Astrocyte (in vitro differentiated cells and primary cell): ENCODE data around the gene TP53. TPM values are rescaled to one million over a fixed set of nuclear protein-coding genes. Genes with fewer than 3 reads are reported as not detected.
A peak's percentile ranks its signal among the peaks of the same experiment; 100 is the strongest.

ENCODE experiments used
- DNase-seq: peaks from one replicate; pipeline ENCODE4 v3.0.0-alpha.2; 2010; ENCODE audit warnings: low read depth
- FAIRE-seq: peaks from 2 replicates; lab custom pipeline; 2011; peaks lifted over from hg19 to GRCh38; lab: Jason Lieb, UNC
- H2AFZ ChIP-seq: 2 replicates; pipeline ENCODE4 v1.6.0; 2012; ENCODE audit warnings: low read depth, low read length, inconsistent platforms
- H3K27ac ChIP-seq: 2 replicates; pipeline ENCODE4 v1.5.1; 2011; ENCODE audit warnings: low read depth, low read length, inconsistent platforms
- H3K27me3 ChIP-seq: 2 replicates; pipeline ENCODE4 v1.6.0; 2011; ENCODE audit warnings: low read length, inconsistent platforms; ENCODE audit not compliant: insufficient read depth
- H3K36me3 ChIP-seq: 2 replicates; pipeline ENCODE4 v1.5.1; 2011; ENCODE audit warnings: low read length, inconsistent platforms; ENCODE audit not compliant: insufficient read depth
- H3K4me1 ChIP-seq: 2 replicates; pipeline ENCODE4 v1.5.1; 2011; ENCODE audit warnings: low read length, inconsistent platforms; ENCODE audit not compliant: insufficient read depth
- H3K4me2 ChIP-seq: 2 replicates; pipeline ENCODE4 v1.6.0; 2012; ENCODE audit warnings: low read length, inconsistent platforms
- H3K4me3 ChIP-seq: 2 replicates; pipeline ENCODE4 v1.5.1; 2011; ENCODE audit warnings: low read depth, mild to moderate bottlenecking, low read length, inconsistent platforms; ENCODE audit not compliant: insufficient read depth
- H3K79me2 ChIP-seq: 2 replicates; pipeline ENCODE4 v1.6.0; 2012; ENCODE audit warnings: mild to moderate bottlenecking, low read length, inconsistent platforms; ENCODE audit not compliant: insufficient read depth
- H3K9ac ChIP-seq: 2 replicates; pipeline ENCODE4 v1.6.0; 2012; ENCODE audit warnings: mild to moderate bottlenecking, low read length, inconsistent platforms
- H3K9me3 ChIP-seq: 2 replicates; pipeline ENCODE4 v1.5.1; 2012; ENCODE audit warnings: low read depth, mild to moderate bottlenecking, low read length, inconsistent platforms; ENCODE audit not compliant: insufficient read depth
- H4K20me1 ChIP-seq: 2 replicates; pipeline ENCODE4 v1.6.0; 2012; ENCODE audit warnings: low read length, inconsistent platforms; ENCODE audit not compliant: insufficient read depth
- H3K27ac Mint-ChIP-seq: one replicate; pipeline ENCODE4 v1.8.0; 2021; ENCODE audit warnings: mild to moderate bottlenecking, mixed read lengths; ENCODE audit not compliant: unreplicated experiment
- H3K27me3 Mint-ChIP-seq: one replicate; pipeline ENCODE4 v1.8.0; 2021; ENCODE audit warnings: low read depth, mixed read lengths; ENCODE audit not compliant: unreplicated experiment
- H3K36me3 Mint-ChIP-seq: one replicate; pipeline ENCODE4 v1.8.0; 2021; ENCODE audit warnings: low read depth, mixed read lengths; ENCODE audit not compliant: unreplicated experiment
- H3K4me1 Mint-ChIP-seq: one replicate; pipeline ENCODE4 v1.8.0; 2021; ENCODE audit warnings: low read depth, mixed read lengths; ENCODE audit not compliant: unreplicated experiment
- H3K4me3 Mint-ChIP-seq: one replicate; pipeline ENCODE4 v1.8.0; 2021; ENCODE audit warnings: mild to moderate bottlenecking, moderate library complexity, mixed read lengths; ENCODE audit not compliant: unreplicated experiment
- H3K9me3 Mint-ChIP-seq: one replicate; pipeline ENCODE4 v1.8.0; 2021; ENCODE audit warnings: mild to moderate bottlenecking, mixed read lengths; ENCODE audit not compliant: unreplicated experiment
- CTCF ChIP-seq: IDR thresholded peaks from 2 replicates; pipeline ENCODE4 v1.5.1; 2011; ENCODE audit warnings: low read depth, mild to moderate bottlenecking, inconsistent platforms, low read length, moderate library complexity; ENCODE audit not compliant: insufficient read depth
- EZH2 ChIP-seq: IDR thresholded peaks from 2 replicates; pipeline ENCODE4 v1.6.1; 2012; ENCODE audit warnings: mild to moderate bottlenecking, low read length, inconsistent platforms; ENCODE audit not compliant: insufficient read depth
- total RNA-seq: library from RNA; stranded (reverse); gene quantifications from 2 replicates; pipeline ENCODE4 v1.2.1, GENCODE V29; 2021

The TP53 gene
- total RNA-seq, 1 donor from 2014 or later = 94.4 TPM

- Mint-ChIP-seq H3K27ac (peak overlapping the region; percentile 63), H3K27me3 (no peaks in the 10 kb centered on the region), H3K36me3 (peaks cover 23% of the 10 kb centered on the region), H3K9me3 (peaks cover 3% of the 10 kb centered on the region), H3K4me3 (peak overlapping the region; percentile 58), H3K4me1 (peaks cover 19% of the 10 kb centered on the region)
- peaks cover 5% of the 10 kb centered on the region for H3K4me1 ChIP-seq
- H3K9ac ChIP-seq = no peak overlapping the region
- TF ChIP-seq CTCF = no peak
- TF ChIP-seq EZH2 = no peak
- no peak overlapping the region for H3K4me2 ChIP-seq
- peaks cover 23% of the 10 kb centered on the region for H4K20me1 ChIP-seq
- H3K9me3 ChIP-seq = peaks cover 8% of the 10 kb centered on the region
- no peak overlapping the region for H3K4me3 ChIP-seq
- no peaks in the 10 kb centered on the region for H3K27me3 ChIP-seq
- H3K79me2 ChIP-seq = peaks cover 26% of the 10 kb centered on the region
- peaks cover 17% of the 10 kb centered on the region for H3K36me3 ChIP-seq
- no peak for FAIRE-seq
- no peak overlapping the region for H2AFZ ChIP-seq
- DNase-seq = no peak
- H3K27ac ChIP-seq = no peak overlapping the region
Observed at GRCh38 chr17:7677388-7678067, 9.8 kb downstream of the TP53 start.

- peak overlapping the region; percentile 34 for H3K4me2 ChIP-seq
- Mint-ChIP-seq H3K27ac (peak overlapping the region; percentile 79), H3K4me3 (no peak overlapping the region), H3K27me3 (no peaks in the 10 kb centered on the region), H3K36me3 (peaks cover 23% of the 10 kb centered on the region), H3K9me3 (peaks cover 3% of the 10 kb centered on the region), H3K4me1 (peaks cover 19% of the 10 kb centered on the region)
- H3K9ac ChIP-seq = no peak overlapping the region
- peaks cover 23% of the 10 kb centered on the region for H3K79me2 ChIP-seq
- peaks cover 20% of the 10 kb centered on the region for H4K20me1 ChIP-seq
- no peak overlapping the region for H3K4me3 ChIP-seq
- FAIRE-seq (no peak), DNase-seq (no peak)
- H3K36me3 ChIP-seq = peaks cover 17% of the 10 kb centered on the region
- no peak overlapping the region for H3K27ac ChIP-seq
- TF ChIP-seq CTCF = no peak
- TF ChIP-seq EZH2 = no peak
- H3K27me3 ChIP-seq = no peaks in the 10 kb centered on the region
- H2AFZ ChIP-seq = no peak overlapping the region
- peaks cover 5% of the 10 kb centered on the region for H3K4me1 ChIP-seq
- H3K9me3 ChIP-seq = peaks cover 8% of the 10 kb centered on the region
Observed at GRCh38 chr17:7676533-7676932, 10.8 kb downstream of the TP53 start.

- peaks cover 8% of the 10 kb centered on the region for H3K9me3 ChIP-seq
- Mint-ChIP-seq H3K27me3 (no peaks in the 10 kb centered on the region), H3K4me3 (peak overlapping the region; percentile 31), H3K4me1 (peaks cover 19% of the 10 kb centered on the region), H3K36me3 (peaks cover 30% of the 10 kb centered on the region), H3K9me3 (peaks cover 3% of the 10 kb centered on the region), H3K27ac (no peak overlapping the region)
- FAIRE-seq (no peak), DNase-seq (no peak)
- H3K4me3 ChIP-seq = no peak overlapping the region
- H3K4me2 ChIP-seq = no peak overlapping the region
- peaks cover 15% of the 10 kb centered on the region for H4K20me1 ChIP-seq
- peaks cover 23% of the 10 kb centered on the region for H3K36me3 ChIP-seq
- H3K27me3 ChIP-seq = no peaks in the 10 kb centered on the region
- no peak overlapping the region for H2AFZ ChIP-seq
- TF ChIP-seq CTCF (no peak), EZH2 (no peak)
- H3K79me2 ChIP-seq = peaks cover 16% of the 10 kb centered on the region
- H3K4me1 ChIP-seq = peaks cover 5% of the 10 kb centered on the region
- H3K27ac ChIP-seq = no peak overlapping the region
- H3K9ac ChIP-seq = no peak overlapping the region
Observed at GRCh38 chr17:7674934-7675333, 12.4 kb downstream of the TP53 start.
